ENCODE data around the gene B4GALT7.
"Not testable (repeated sequence)": the region's sequence is repeated elsewhere in the genome, so short reads cannot be mapped to it uniquely, and the experiment has no call there.

The B4GALT7 gene

GRCh38 chr5:177610131-177610769 lies 10.3 kb downstream of the B4GALT7 start:
- DNase-seq, result no peak

- DNase-seq, result no peak
These were observed 11.0 kb downstream of the B4GALT7 start for GRCh38 chr5:177610770-177611445.

- DNase-seq, result no peak
These were observed 11.7 kb downstream of the B4GALT7 start for GRCh38 chr5:177611446-177612214.

DNA sequence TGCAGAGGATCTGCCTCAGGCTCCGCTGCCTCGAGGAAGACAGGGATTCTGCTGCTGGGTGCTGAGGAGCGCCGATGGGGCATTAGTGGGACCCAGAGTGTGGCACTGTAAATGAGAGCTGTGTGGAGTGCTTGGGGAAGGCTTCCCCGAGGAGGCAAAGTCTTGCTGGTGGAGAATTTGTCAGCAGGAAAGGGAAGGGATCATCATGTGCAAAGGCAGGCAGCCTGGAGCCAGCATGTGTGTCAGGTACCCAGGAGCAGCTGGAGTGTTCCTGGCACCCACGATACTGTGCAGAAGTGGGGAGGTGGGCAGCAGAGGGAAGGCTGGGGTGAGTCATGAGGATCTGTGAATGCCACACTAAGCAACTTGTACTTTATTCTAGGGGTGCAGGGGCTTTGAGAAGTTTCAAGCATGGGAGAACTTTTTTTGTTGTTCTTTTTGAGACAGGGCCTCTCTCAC lies 12.3 kb downstream of the B4GALT7 start:
- no peak for DNase-seq

DNA sequence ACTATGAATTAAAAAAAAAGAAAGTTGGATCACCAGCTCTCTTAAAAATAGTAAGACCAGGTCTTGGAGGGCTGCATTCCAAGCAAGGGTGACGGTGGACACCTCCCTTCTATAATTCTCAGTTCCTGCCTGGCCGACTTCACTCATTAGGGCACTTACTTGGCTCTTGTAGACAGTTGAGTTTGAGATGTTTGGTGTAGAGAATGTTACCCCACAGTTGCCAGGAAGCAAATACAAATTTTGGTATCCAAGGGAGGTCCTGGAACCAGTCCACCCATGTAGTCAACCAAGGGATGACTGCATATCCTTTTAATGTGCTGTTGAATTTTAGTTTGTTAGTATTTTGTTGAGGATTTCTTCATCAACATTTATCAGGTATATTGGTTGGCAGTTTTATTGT lies 20.6 kb downstream of the B4GALT7 start:
- no peak for DNase-seq

GRCh38 chr5:177624172-177624571 lies 24.2 kb downstream of the B4GALT7 start:
- not testable (repeated sequence) for DNase-seq

- not testable (repeated sequence) for DNase-seq
These were observed 30.3 kb downstream of the B4GALT7 start for GRCh38 chr5:177630186-177630585.

DNA sequence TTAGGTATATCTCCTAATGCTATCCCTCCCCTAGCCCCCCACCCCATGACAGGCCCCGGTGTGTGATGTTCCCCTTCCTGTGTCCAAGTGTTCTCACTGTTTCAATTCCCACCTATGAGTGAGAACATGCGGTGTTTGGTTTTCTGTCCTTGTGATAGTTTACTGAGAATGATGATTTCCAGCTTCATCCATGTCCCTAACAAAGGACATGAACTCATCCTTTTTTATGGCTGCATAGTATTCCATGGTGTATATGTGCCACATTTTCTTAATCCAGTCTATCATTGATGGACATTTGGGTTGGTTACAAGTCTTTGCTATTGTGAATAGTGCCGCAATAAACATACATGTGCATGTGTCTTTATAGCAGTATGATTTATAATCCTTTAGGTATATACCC lies 35.0 kb downstream of the B4GALT7 start:
- not testable (repeated sequence) for DNase-seq

DNA sequence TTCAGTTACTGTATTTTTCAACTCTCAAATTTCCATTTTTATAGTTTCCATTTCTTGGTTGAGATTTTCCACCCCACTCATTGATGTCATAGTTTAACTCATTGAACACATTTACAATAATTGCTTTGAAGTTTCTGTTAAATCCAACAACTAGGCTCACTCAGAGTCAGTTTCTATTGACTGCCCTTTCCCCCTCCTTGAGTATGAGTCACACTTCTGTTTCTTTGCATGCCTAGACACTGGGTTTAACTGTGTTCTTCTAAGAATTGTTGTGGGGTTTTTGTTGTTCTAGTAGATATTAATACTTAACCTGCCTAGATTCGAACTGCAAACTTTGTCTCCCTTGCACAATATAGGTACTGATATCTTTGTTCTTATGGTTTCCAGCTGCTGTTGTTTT lies 45.5 kb downstream of the B4GALT7 start:
- not testable (repeated sequence) for DNase-seq

DNA sequence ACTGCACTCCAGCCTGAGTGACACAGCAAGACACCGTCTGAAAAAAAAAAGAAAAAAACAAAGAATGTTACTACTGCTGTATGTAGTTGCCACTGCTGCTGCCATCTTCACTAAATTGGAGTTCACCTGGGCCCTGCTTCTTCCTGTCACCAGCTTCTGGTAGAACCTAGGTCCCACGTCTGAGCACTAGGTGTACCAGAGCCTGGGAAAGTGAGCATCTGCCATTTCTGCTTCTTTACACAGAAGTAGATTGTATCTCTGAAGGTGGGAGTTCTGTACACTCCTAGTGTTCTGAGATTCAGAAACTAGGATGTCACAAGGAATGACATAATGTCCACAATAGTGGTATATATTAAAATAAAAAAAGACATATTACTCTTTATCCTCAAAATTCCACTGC lies 51.3 kb downstream of the B4GALT7 start:
- DNase-seq, result not testable (repeated sequence)

DNA sequence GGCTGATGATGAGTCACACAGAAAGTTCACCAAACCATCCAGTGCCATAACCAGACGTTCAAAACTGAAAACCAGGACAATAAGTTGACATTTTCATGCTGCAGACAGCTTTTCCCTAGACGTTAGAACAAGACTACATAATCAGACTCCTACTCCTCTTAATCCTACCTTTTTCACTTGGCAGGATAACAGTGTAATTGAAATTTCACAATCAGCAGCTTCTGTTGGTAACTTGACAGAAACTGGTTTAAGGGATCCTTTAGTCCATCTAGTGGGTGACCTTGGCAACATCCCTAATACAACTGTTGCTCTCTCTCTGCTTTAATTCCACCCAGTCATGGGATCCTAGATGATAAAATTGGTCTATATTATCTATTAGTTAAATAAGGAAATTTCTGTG lies 57.9 kb downstream of the B4GALT7 start:
- DNase-seq, result not testable (repeated sequence)

DNA sequence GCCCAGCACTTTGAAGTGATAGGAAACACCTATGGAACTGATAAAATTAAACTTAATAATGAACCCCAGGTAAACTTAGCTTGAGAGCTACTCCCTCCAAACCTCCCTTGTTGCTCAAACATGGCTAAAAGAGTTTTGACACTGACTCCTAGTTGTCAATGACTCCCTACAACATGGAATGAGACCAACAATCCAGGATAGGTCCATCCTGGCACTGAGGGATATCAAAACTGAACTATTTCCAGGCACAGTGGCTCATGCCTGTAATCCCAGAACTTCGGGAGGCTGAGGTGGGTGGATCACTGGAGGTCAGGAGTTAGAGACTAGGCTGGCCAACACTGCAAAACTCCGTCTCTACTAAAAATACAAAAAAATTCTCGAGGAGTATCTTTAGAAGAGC lies 58.6 kb downstream of the B4GALT7 start:
- not testable (repeated sequence) for DNase-seq

Data from NCI-H446 treated with DMSO at 0.1 percent for 48 hours (cell line).